H1 (cell line): ENCODE data around the gene DNAJC10. TPM values are rescaled to one million over a fixed set of nuclear protein-coding genes. Genes with fewer than 3 reads are reported as not detected.

Source experiments
- CTCF ChIA-PET: fragments of 300-600 bp; sonication (Branson Sonifier 250); formaldehyde crosslinking; loops from one replicate; lab custom pipeline; 2021; ENCODE audit not compliant: partially characterized antibody; lab: Charles Lee
- POLR2A ChIA-PET: fragments of 300-600 bp; sonication (Branson Sonifier 250); formaldehyde crosslinking; loops from one replicate; lab custom pipeline; 2021; ENCODE audit warnings: inconsistent platforms; ENCODE audit not compliant: partially characterized antibody; lab: Charles Lee
- DNase-seq, 2 experiments: peaks; one replicate each; pipeline versions ENCODE4 v3.0.0 to v3.0.0-alpha.2; 2010 to 2022; ENCODE audit warnings: low spot score in 2 of 2, low read depth in 1 of 2, mixed read lengths in 1 of 2
- FAIRE-seq: peaks from 2 replicates; lab custom pipeline; 2011; peaks lifted over from hg19 to GRCh38; lab: Jason Lieb, UNC
- H2AFZ ChIP-seq: 2 replicates; pipeline ENCODE4 v1.8.1; 2012; ENCODE audit warnings: low read length, inconsistent platforms
- H2AK5ac ChIP-seq: 2 replicates; pipeline ENCODE4 v1.6.1; 2013; ENCODE audit warnings: low read depth, low read length
- H2BK120ac ChIP-seq: replicated peaks from 2 replicates; pipeline ENCODE3; 2013; ENCODE audit warnings: low read depth, low read length, inconsistent platforms
- H2BK12ac ChIP-seq: 2 replicates; pipeline ENCODE4 v1.6.1; 2013; ENCODE audit warnings: low read depth, low read length
- H2BK15ac ChIP-seq: 2 replicates; pipeline ENCODE4 v1.6.1; 2013; ENCODE audit warnings: low read length
- H2BK20ac ChIP-seq: 2 replicates; pipeline ENCODE4 v1.6.1; 2013; ENCODE audit warnings: low read length
- H2BK5ac ChIP-seq: 2 replicates; pipeline ENCODE4 v1.6.1; 2013; ENCODE audit warnings: low read depth, low read length
- H3K14ac ChIP-seq: 2 replicates; pipeline ENCODE4 v1.6.1; 2013; ENCODE audit warnings: inconsistent platforms; ENCODE audit not compliant: insufficient read length
- H3K18ac ChIP-seq: 2 replicates; pipeline ENCODE4 v1.6.1; 2013; ENCODE audit warnings: low read length; ENCODE audit errors: extremely low read depth
- H3K23ac ChIP-seq: 2 replicates; pipeline ENCODE4 v1.6.1; 2013; ENCODE audit warnings: inconsistent platforms; ENCODE audit not compliant: insufficient read length
- H3K23me2 ChIP-seq: 2 replicates; pipeline ENCODE4 v1.6.1; 2013; ENCODE audit warnings: low read depth, low read length
- H3K27ac ChIP-seq: 2 replicates; pipeline ENCODE4 v1.6.1; 2011; ENCODE audit warnings: low read depth, low read length, inconsistent platforms
- H3K27me3 ChIP-seq, 4 experiments: replicated peaks in 1 of 4; 1 replicate in 1 of 4; 2 replicates in 3 of 4; pipeline versions ENCODE4 v1.6.1 to v1.8.1; 2011 to 2013; ENCODE audit warnings: low read length in 3 of 4, mild to moderate bottlenecking in 3 of 4, inconsistent platforms in 2 of 4, mixed read lengths in 2 of 4, moderate library complexity in 1 of 4; ENCODE audit not compliant: control insufficient read depth in 3 of 4, insufficient read depth in 3 of 4; ENCODE audit errors: extremely low read depth in 1 of 4
- H3K36me3 ChIP-seq, 4 experiments: 2 replicates each; pipeline versions ENCODE4 v1.6.1 to v1.8.1; 2011 to 2013; ENCODE audit warnings: mild to moderate bottlenecking in 4 of 4, low read length in 3 of 4, moderate library complexity in 2 of 4, control low read depth in 1 of 4, inconsistent platforms in 1 of 4; ENCODE audit not compliant: insufficient read depth in 4 of 4, control insufficient read depth in 2 of 4
- H3K4ac ChIP-seq: replicated peaks from 2 replicates; pipeline ENCODE3; 2013; ENCODE audit warnings: low read length, low read depth, mixed read lengths, inconsistent platforms; ENCODE audit not compliant: insufficient read length
- H3K4me1 ChIP-seq, 4 experiments: replicated peaks in 1 of 4; 1 replicate in 1 of 4; 2 replicates in 3 of 4; pipeline versions ENCODE4 v1.6.1 to v1.8.1; 2011 to 2013; ENCODE audit warnings: low read length in 3 of 4, inconsistent platforms in 2 of 4, mixed read lengths in 1 of 4; ENCODE audit not compliant: insufficient read depth in 4 of 4, control insufficient read depth in 3 of 4
- H3K4me2 ChIP-seq, 2 experiments: 2 replicates each; pipeline versions ENCODE4 v1.6.1 to v1.8.1; 2011 to 2013; ENCODE audit warnings: low read depth in 2 of 2, low read length in 2 of 2, control low read depth in 1 of 2, inconsistent platforms in 1 of 2, mild to moderate bottlenecking in 1 of 2; ENCODE audit not compliant: insufficient read depth in 1 of 2
- H3K4me3 ChIP-seq, 4 experiments: fragments of 200-600, 300-600 bp in 1 of 4; sonication (generic), shearing (Covaris generic), sonication (Bioruptor Twin) in 1 of 4; 2 replicates each; pipeline versions ENCODE4 v1.5.1 to v1.8.1; 2011 to 2016; ENCODE audit warnings: low read length in 4 of 4, low read depth in 3 of 4, control low read depth in 2 of 4, inconsistent platforms in 2 of 4, mild to moderate bottlenecking in 2 of 4, mixed read lengths in 1 of 4, moderate library complexity in 1 of 4; ENCODE audit not compliant: insufficient read depth in 2 of 4; ENCODE audit errors: extremely low read depth in 1 of 4
- H3K56ac ChIP-seq: replicated peaks from 2 replicates; pipeline ENCODE3; 2013; ENCODE audit warnings: low read depth, mild to moderate bottlenecking, mixed read lengths, low read length, inconsistent platforms; ENCODE audit not compliant: insufficient read length
- H3K79me1 ChIP-seq: 2 replicates; pipeline ENCODE4 v1.6.1; 2013; ENCODE audit warnings: low read depth, low read length, control low read depth
- H3K79me2 ChIP-seq, 2 experiments: 2 replicates each; pipeline versions ENCODE4 v1.6.1 to v1.8.1; 2012 to 2013; ENCODE audit warnings: low read length in 2 of 2, mild to moderate bottlenecking in 2 of 2, inconsistent platforms in 1 of 2; ENCODE audit not compliant: insufficient read depth in 2 of 2, control insufficient read depth in 1 of 2
- H3K9ac ChIP-seq, 4 experiments: replicated peaks in 1 of 4; 1 replicate in 1 of 4; 2 replicates in 3 of 4; pipeline versions ENCODE4 v1.6.1 to v1.8.1; 2011 to 2013; ENCODE audit warnings: low read depth in 3 of 4, low read length in 3 of 4, control low read depth in 2 of 4, mild to moderate bottlenecking in 2 of 4, moderate library complexity in 2 of 4, inconsistent platforms in 1 of 4; ENCODE audit errors: extremely low read depth in 1 of 4
- H3K9me3 ChIP-seq, 2 experiments: 2 replicates each; pipeline versions ENCODE4 v1.6.1 to v1.8.1; 2012 to 2013; ENCODE audit warnings: mild to moderate bottlenecking in 2 of 2, moderate library complexity in 2 of 2, control low read depth in 1 of 2, inconsistent platforms in 1 of 2, low read depth in 1 of 2, low read length in 1 of 2, mixed read lengths in 1 of 2; ENCODE audit not compliant: insufficient read depth in 2 of 2
- H4K20me1 ChIP-seq, 2 experiments: replicated peaks in 1 of 2; 2 replicates each; pipeline versions ENCODE3 to v1.8.1; 2011 to 2013; ENCODE audit warnings: inconsistent platforms in 2 of 2, low read length in 2 of 2, mild to moderate bottlenecking in 1 of 2; ENCODE audit not compliant: insufficient read depth in 2 of 2, control insufficient read depth in 1 of 2
- H4K5ac ChIP-seq: 2 replicates; pipeline ENCODE4 v1.6.1; 2013; ENCODE audit warnings: low read length, low read depth, mixed read lengths, inconsistent platforms; ENCODE audit not compliant: insufficient read length
- H4K8ac ChIP-seq: 2 replicates; pipeline ENCODE4 v1.8.0; 2013; ENCODE audit warnings: mild to moderate bottlenecking, moderate library complexity, low read length, inconsistent platforms; ENCODE audit not compliant: insufficient read depth; ENCODE audit errors: extremely low read depth
- H4K91ac ChIP-seq: replicated peaks from 2 replicates; pipeline ENCODE3; 2013; ENCODE audit warnings: low read length, mixed read lengths, inconsistent platforms; ENCODE audit not compliant: insufficient read length
- ATF2 ChIP-seq: IDR thresholded peaks from 2 replicates; pipeline ENCODE4 v1.6.1; 2012; ENCODE audit warnings: low read length, inconsistent platforms
- BCL11A ChIP-seq, 2 experiments: IDR thresholded peaks; one replicate each; pipeline ENCODE4 v1.6.1; 2011; ENCODE audit warnings: low read depth in 2 of 2, low read length in 2 of 2, mild to moderate bottlenecking in 2 of 2
- CBX8 ChIP-seq: fragments of 300-800, 300-1000 bp; sonication (generic); IDR thresholded peaks from 2 replicates; pipeline ENCODE4 v1.7.1; 2016; ENCODE audit warnings: low read depth, low read length, borderline replicate concordance
- CREB1 ChIP-seq: IDR thresholded peaks from 2 replicates; pipeline ENCODE4 v1.6.1; 2012; ENCODE audit warnings: inconsistent platforms
- CTBP2 ChIP-seq: IDR thresholded peaks from 2 replicates; pipeline ENCODE4 v1.7.0; 2011; ENCODE audit warnings: borderline replicate concordance, mild to moderate bottlenecking, moderate library complexity, mixed read lengths, low read length; ENCODE audit not compliant: insufficient read depth, insufficient read length
- FOSL1 ChIP-seq: IDR thresholded peaks from 2 replicates; pipeline ENCODE4 v1.6.1; 2011; ENCODE audit warnings: mild to moderate bottlenecking, low read depth, low read length, moderate library complexity; ENCODE audit not compliant: insufficient read depth
- HDAC6 ChIP-seq: IDR thresholded peaks from one replicate; pipeline ENCODE4 v1.7.1; 2012; ENCODE audit warnings: low read depth, mild to moderate bottlenecking, inconsistent platforms, low read length, moderate library complexity
- POLR2AphosphoS5 ChIP-seq: IDR thresholded peaks from 2 replicates; pipeline ENCODE4 v1.6.1; 2011; ENCODE audit warnings: low read depth, low read length
- RFX5 ChIP-seq: IDR thresholded peaks from 2 replicates; pipeline ENCODE4 v1.6.1; 2011; ENCODE audit warnings: low read depth, low read length, improper control_type of control experiment, borderline replicate concordance
- SAP30 ChIP-seq: fragments of 300-600 bp; sonication (generic); IDR thresholded peaks from 2 replicates; pipeline ENCODE4 v1.7.1; 2012; ENCODE audit warnings: low read length, moderate library complexity, mild to moderate bottlenecking, inconsistent platforms; ENCODE audit not compliant: insufficient read depth, insufficient replicate concordance
- TAF7 ChIP-seq: optimal IDR thresholded peaks from 2 replicates; pipeline ENCODE3; 2011; ENCODE audit warnings: low read depth, mild to moderate bottlenecking, inconsistent platforms, low read length, moderate library complexity, borderline replicate concordance
- WGBS, 2 experiments: shearing (Covaris generic) in 1 of 2; methylation state at CpG; one replicate each; pipeline versions ENCODE4 v1.1.6 to v1.1.7; 2013 to 2015; ENCODE audit warnings: low lambda C conversion rate in 2 of 2, mixed read lengths in 2 of 2, inconsistent platforms in 1 of 2, low coverage in 1 of 2, missing lambda C conversion rate in 1 of 2; ENCODE audit not compliant: insufficient replicate concordance in 2 of 2, insufficient coverage in 1 of 2, insufficient read length in 1 of 2; ENCODE audit errors: extremely low coverage in 1 of 2, missing lambda C conversion rate in 1 of 2; 5-methylcytosine and 5-hydroxymethylcytosine counted together
- polyA plus RNA-seq, 7 experiments: library from polyadenylated mRNA; depleted of rRNA in 3 of 7; stranded (reverse) in 5 of 7; unstranded in 2 of 7; fragments of >200 nt in 5 of 7; fragments of 200-250 nt in 2 of 7; gene quantifications; 1 replicate in 5 of 7; 2 replicates in 1 of 7; 4 replicates in 1 of 7; pipeline versions ENCODE4 v1.2.1 to v1.2.3, GENCODE V29; 2011 to 2013; ENCODE audit warnings: missing spikeins in 2 of 7, mixed read lengths in 2 of 7
- total RNA-seq: library from RNA; stranded (reverse); fragmentation: NEBNext Ultra II Directional; extraction: Animal tissue kit (Norgen Biotek cat#: 25700); gene quantifications from 2 replicates; pipeline ENCODE4 v1.2.1, GENCODE V29; 2021

DNAJC10 gene
- total and polyA plus RNA-seq, 2 of the 8 experiments (the other 6 are each of a cell fraction or from before 2014, with no cell fraction given), result 23.2 to 121 TPM

- H3K4me2 ChIP-seq, result no peak overlapping the region
- no peak overlapping the region for H3K56ac ChIP-seq
- H2AK5ac ChIP-seq, result no peak overlapping the region
- no peak overlapping the region for H3K27ac ChIP-seq
- ChIA-PET CTCF (interaction anchor here (0.7 to 3.6 kb wide), 13 partner anchors 9 to 174 kb away, joined by 3 to 18 read pairs (median 4); no protein-coding TSS in a partner anchor), POLR2A (no interaction called here)
- no peak overlapping the region for H2BK20ac ChIP-seq
- no peaks in the 10 kb centered on the region for H3K36me3 ChIP-seq
- no peaks in the 10 kb centered on the region for H3K27me3 ChIP-seq
- TF ChIP-seq HDAC6 (no peak), POLR2AphosphoS5 (no peak), CREB1 (no peak), ATF2 (no peak), RFX5 (no peak), CBX8 (no peak), FOSL1 (no peak), CTBP2 (no peak), SAP30 (no peak), TAF7 (no peak), BCL11A (IDR thresholded peaks at IDR 0.05; ENCODE audit: low read depth in 2 of 2, low read length in 2 of 2) (no peak)
- no peak overlapping the region for H3K14ac ChIP-seq
- H2BK15ac ChIP-seq, result no peak overlapping the region
- no peaks in the 10 kb centered on the region for H3K4me1 ChIP-seq
- FAIRE-seq (no peak), DNase-seq (no peak)
- no peak overlapping the region for H2AFZ ChIP-seq
- H2BK120ac ChIP-seq, result no peak overlapping the region
- no peak overlapping the region for H3K18ac ChIP-seq
- H4K8ac ChIP-seq, result no peak overlapping the region
- no peaks in the 10 kb centered on the region for H3K23me2 ChIP-seq
- no peak overlapping the region for H4K5ac ChIP-seq
- H3K23ac ChIP-seq, result no peak overlapping the region
- H3K9ac ChIP-seq, result no peak overlapping the region
- no peaks in the 10 kb centered on the region for H3K79me1 ChIP-seq
- no peak overlapping the region for H4K91ac ChIP-seq
- H3K79me2 ChIP-seq, result no peaks in the 10 kb centered on the region
- no peak overlapping the region for H3K4ac ChIP-seq
- 85% methylated on average over 3 of the region's 3 CpGs; no CpG with 5 or more reads in 1 of the 2 experiments for WGBS, 2 experiments
- H2BK12ac ChIP-seq, result no peak overlapping the region
- no peak overlapping the region for H3K4me3 ChIP-seq
- no peaks in the 10 kb centered on the region for H4K20me1 ChIP-seq
- no peak overlapping the region for H2BK5ac ChIP-seq
- H3K9me3 ChIP-seq, result no peaks in the 10 kb centered on the region
These were observed 91.3 kb downstream of the DNAJC10 start for GRCh38 chr2:182807319-182807718.
